ENCODE data around the gene NEGR1. TPM values are rescaled to one million over a fixed set of nuclear protein-coding genes. Genes with fewer than 3 reads are reported as not detected.
"Not testable (repeated sequence)": the region's sequence is repeated elsewhere in the genome, so short reads cannot be mapped to it uniquely, and the experiment has no call there.

NEGR1 gene
- polyA plus RNA-seq, 12 donors = 16.5 to 31.1 (median 23.8) TPM; not detected in 1

DNA sequence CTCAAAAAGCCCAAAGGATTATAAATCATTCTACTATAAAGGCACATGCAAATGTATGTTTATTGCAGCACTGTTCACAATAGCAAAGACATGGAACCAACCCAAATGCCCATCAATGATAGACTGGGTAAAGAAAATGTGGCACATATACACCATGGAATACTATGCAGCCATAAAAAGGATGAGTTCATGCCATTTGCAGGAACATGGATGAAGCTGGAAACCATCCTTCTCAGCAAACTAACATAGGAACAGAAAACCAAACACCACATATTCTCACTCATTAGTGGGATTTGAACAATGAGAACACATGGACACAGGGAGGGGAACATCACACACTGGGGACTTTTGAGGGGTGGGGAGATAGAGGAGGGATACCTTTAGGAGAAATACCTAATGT is 46.4 kb downstream of the NEGR1 start:
- not testable (repeated sequence) for DNase-seq

DNA sequence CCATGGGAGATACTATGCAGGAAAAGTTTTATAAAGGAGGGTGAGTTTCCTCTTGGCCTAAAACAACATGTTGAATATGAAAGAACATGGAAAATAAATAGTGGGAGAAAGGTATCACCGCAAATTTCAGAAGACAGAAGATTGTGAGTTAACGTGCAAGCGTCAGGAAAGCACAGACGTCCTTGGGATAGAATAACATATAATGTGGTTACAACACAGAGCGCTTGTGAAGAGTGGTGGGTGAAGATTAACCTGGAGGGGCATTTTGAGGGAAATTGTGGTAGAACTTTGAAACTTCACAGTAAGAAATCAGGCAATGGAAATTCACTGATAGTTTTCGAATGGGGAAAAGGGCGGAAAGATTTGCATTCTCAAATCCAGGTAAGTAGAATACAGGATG is 47.3 kb downstream of the NEGR1 start:
- no peak for DNase-seq

DNA sequence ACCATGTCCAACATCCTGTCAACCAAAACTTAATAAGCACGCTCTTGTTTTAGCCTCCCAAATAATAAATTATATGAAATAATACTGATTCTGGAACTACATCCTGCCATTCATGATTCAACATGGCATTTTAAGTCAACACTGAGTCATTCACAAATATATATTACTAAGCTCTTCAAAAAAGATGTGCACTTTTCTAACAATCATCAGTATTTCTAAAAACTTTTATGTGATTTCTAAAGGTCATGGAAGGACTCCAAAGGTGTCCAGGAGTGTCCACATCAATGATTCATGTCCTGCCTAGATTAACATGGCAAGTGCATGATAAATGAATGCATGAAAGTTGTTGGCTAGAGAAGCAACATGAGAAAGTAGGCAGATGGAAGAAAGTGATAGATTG is 51.6 kb downstream of the NEGR1 start:
- no peak for DNase-seq

DNA sequence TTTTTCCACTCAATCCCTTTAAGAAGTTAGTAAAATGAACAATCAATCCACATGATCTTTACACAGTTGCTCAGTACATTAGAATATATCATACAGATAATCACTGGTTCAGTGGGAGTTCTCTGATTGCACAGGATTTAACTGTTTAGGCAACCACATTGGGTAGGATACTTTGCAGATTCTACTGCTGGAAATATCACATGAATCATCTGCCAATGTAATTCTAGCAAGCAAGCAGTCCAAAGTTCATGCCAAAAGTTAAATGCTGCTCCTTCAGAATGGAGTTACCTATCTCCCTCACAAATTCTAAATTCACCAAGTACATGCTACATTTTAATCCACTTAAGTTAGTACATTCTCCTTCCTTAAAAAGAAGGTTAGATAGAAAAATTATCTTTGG is 52.4 kb downstream of the NEGR1 start:
- DNase-seq = no peak

DNA sequence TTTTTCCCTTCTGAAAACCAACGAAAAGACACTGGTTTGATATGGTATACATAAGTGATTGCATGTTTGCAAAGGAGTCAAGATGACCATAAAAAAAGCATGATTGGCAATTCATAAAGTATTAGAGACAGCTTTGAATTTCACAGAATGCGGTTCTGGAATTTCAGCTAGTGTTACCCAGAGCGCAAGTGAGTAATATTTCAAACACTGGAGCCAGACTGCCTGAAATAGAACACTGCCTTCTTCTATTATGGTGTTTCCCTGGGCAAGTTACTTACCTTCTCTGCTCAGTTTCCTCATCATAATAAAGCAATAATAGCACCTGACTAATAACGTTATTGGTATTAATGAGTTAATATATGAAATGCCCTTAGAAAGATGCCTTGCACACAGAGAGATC is 54.7 kb downstream of the NEGR1 start:
- DNase-seq = no peak

DNA sequence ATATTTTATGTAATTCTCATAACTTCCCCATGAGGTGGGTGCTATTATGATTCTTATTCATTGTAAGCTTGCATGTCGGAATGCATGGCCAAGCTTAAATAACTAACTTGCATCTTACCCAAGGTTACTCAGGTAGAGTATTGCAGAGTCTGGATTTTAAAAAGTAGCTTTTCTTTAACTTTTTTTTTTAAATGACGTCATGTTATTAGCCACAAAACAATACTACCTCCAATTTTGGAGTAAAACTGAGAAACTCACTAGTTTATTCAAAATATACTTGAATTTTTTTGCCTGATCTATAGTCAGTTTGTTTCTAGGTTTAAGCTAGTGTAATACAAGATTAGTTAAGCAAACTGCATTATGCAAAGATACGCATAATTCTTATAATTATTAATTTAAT is 57.8 kb downstream of the NEGR1 start:
- DNase-seq = no peak

DNA sequence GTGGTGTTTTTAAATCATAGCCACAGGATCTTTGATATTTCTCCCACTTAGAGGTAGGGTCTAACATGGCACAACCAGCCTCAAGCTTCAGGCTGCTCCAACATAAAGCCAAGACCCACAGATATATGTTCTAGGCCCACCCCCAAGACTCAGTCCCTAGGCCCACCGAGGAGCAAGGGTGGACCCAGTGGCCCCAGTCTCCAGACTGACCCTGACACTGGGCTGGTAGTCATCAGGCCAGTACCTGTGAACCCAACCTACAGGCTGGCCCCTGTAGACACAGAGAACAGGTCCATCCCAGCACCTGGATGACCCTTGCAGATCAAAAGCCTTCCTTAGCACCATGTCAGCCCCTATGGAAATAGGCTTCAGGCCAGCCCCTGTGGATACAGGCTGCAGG is 60.5 kb downstream of the NEGR1 start:
- no peak for DNase-seq

DNA sequence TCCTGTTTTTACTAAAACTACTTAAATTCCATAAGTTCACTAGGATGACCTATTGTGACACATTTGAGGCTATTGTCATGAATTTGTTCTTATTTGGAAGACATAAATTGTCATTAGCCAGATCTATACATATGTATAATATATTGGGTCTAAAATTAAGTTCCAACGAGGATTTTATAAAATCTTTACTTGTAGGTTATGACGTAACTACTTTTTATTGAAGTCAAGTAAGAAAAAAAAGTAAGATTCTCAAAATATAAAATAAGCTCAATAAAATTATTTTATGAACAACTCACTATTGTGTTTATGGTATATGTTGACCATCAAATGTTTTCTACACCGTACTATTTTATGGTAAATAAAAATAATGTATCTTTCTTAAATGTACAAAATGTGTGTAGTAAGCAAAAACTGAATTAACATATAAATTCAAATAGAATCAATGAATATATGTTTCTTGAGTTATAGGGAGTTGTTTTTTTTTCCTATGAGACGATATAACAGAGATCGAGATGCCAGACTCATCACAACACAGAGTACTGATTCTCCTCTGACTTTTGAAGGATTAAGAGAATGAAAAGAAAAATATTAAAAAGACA is 64.1 kb downstream of the NEGR1 start:
- DNase-seq = no peak

DNA sequence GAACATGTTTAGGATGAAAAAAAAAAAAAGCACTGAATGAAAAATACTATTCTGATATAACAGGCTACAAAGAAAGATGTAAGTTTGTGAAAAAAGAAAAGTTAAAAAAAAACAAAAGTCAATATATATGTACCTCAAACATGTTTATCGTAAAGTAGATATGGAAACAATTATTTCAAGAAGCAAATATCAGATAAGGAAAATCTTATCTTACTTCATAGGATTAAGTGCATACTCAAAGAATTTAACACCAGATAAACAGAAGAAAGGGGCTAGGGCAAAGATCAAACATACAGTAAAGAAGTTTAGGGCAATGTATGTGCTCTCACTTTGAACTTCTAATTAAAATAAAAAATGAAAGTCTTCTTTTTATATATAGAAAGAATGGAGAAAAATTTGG is 75.3 kb downstream of the NEGR1 start:
- DNase-seq = no peak

DNA sequence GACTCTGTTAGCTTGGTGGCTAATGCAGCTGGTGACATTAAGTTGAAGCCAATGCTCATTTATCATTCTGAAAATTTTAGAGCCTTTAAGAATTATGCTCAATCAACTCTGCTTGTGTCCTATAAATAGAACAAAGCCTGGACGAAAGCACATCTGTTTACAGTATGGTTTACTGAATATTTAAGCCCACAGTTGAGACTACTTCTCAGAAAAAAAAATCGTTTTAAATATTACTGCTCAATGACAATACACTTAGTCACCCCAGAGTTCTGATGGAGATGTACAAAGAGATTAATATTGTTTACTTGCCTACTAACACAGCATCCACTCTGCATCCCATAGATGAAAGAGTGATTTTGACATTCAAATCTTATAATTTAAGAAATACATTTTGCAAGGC is 79.6 kb downstream of the NEGR1 start:
- no peak for DNase-seq

DNA sequence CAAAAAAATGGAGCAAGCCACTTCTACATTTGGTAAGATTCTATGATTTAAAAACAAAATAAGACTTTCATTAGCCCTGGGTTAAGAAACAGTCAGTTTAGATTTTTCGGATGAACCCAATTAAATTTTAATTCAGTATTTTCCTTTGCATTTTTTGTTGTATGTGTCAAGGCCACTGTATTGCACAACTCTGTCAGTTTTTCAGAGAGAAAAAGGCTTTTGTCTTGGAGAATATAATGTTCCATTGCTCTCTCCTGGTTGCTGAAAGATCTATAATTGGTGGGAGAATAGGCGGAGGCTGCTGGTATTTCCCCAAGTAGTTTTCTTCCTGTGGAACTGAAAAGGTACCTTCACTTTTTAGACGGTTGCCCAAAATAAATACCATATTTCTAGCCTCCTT is 84.6 kb downstream of the NEGR1 start:
- DNase-seq = no peak

DNA sequence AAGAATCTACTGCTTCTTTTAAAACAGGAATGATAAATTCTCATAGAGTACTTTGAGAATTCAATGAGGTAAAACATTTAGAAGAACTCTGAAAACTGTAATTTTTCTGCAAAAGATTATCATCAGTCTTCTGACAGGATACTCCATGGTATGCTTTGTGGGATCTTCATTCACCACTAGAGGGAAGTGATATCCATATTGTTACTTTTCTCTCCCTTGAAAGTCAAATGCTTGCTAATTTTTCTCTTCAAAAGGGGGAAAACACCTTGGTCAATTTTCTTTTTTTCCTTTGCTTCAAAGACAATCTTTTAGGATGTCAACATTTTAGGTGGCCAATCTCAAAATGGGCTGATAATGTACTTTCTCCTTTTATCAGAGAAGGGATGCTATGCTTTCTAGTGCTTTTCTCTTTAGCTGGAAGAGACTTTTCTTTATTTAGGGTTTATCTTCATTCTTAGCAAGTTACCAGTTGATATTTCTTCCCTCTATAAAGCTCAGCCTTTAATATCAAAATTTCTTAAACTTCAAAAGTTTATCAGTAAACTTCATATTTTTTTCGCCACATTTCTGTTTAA is 95.5 kb downstream of the NEGR1 start:
- DNase-seq = peak; percentile 5

DNA sequence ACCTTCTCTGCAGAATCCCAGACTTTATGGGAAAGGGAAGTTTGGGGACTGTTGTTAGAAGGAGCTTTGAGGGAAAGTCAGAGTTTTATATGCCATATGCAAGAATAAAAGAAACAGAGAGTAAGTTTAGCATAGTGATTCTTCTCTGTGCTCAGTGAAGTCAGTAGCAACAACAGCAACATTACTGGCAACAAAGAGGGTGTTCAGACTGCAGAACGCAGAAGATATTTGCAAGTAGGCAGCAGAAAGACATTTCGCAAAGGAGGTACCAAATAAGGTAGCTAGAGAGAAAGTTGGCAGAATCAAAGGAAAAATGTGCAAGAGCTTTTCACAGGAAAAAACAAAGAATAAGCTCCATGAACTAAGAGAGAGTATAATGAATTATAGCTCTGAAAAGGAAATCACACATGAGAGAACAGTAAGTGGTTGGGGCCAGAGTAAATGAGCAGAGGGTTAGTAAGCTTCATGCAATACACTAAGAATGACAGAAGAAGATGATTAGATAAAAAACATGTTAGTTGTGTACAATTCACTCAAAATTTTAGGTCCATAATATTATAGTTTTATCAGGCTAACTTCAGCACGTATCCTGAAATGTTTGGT is 98.1 kb downstream of the NEGR1 start:
- no peak for DNase-seq

DNA sequence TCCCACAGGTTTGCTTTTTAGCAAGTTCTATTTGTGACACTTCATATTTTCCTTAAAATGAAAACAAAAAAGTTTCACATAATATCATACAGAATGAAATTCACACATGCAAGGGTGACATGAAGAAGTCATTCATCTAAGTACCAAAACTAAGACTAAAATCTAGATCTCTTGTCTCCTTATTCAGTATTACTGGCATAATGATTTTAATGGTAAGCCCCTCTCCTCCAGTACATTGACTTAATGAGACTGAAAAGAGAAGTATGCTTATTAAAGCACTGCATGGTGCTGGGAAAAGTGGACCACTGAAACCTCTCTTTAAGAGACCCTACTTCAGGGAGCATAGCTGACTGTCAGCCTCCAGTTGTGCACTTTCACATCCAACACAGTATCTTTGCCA is 99.5 kb downstream of the NEGR1 start:
- DNase-seq = no peak

DNA sequence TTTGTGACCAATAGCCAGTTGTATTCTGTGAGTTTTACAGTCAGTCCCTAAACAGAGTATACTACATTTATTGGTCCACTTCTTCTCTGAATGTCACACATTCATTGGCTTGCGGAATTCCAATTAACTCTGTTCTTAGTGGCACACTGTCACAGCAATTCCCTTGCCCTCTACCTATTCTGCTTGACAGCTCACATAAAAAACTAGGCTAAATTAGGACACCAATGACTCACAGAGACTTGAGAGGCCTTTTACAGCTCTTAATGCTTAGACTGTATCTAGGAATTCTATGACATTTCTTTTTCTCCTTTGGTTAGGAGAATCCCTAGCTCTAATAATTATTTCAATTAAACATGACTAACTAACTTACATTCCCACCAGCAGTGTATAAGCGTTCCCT is 104.1 kb downstream of the NEGR1 start:
- no peak for DNase-seq

DNA sequence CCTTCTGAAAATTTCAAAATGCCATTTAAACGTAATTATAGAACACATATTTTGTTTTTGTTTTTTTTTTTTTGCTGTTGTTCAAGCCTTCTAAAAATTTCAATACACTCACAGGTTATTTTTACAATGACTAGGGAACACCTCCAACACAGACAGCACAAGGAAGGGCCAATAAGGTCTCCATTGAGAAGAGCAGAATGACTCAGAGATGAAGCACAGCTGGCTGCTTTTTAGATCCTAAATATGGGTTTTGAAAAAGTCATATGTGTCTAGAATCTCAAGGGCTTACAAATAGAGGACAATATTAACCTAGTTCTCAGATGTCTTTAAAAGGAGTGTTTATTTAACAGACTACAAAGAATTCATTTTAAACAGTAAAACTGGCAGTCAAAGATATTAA is 104.6 kb downstream of the NEGR1 start:
- no peak for DNase-seq

DNA sequence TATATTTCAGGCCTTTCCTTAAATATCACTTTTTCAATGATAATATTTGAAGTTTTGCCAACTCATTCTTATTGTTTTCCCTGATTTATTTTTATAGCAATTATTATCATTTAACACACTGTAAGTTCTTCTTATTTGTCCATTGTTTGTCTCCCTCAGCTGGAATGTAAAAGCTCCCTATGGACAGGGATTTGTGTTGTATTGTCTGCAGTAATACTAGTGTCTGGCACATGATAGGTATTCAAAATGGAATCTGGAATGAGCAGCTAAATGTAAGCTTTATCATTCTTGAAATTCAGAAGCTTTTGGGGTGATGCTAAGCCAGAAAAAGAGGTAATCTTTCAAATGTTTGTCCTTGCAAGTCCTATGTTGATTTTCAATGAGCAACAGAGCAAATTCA is 112.1 kb downstream of the NEGR1 start:
- DNase-seq = no peak

DNA sequence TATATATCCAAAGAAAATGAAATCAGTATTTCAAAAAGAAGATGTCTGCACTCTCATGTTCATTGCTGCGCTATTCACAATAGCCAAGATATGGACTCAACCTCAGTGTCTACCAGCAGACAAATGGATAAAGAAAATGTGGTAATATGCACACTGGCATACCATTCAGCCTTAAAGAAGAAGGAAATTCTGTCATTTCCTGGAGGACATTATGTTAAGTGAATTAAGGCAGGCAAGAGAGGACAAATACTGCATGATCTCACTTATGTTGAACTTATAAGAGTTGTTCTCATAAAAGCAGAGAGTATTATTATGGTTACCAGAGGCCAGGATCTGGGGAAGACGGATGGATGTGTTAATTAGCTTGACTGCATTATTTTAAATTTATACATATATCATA is 115.9 kb downstream of the NEGR1 start:
- no peak for DNase-seq

DNA sequence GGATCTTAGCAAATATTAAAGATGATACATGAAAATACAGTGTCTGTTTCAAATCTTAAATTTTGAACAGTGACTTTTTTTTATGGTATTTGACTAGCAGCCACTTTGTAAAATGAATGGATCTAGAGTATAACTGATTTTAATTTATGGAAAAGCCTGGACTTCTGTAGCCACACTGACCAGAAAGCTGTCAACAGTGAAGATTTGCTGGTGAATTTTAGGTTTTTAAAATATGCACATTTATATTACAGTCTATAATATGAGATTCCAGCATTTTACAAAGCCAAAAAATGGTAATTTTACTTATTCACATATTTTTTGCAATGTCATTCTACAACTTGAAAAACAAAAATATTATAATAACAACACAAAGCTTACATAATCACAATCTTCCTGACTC is 131.8 kb downstream of the NEGR1 start:
- DNase-seq = no peak

DNA sequence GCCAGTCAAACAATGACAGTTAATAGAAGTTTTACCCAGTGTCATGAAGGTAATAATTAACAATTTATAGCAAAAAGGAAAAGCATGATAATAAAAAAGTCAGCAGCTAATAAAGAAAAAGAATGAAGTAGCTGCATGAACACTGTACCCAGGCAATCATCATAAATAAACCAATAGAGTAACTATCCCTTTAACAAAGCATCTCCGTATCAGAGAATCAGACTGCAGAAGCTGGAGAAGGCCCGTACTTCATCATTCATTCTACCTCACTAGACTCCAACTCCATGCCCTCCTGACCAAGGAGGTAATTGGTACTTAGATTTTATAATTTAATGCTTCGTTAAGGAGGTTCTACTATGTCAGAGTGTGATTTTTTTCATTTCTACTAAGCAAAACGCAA is 140.5 kb downstream of the NEGR1 start:
- no peak for DNase-seq

DNA sequence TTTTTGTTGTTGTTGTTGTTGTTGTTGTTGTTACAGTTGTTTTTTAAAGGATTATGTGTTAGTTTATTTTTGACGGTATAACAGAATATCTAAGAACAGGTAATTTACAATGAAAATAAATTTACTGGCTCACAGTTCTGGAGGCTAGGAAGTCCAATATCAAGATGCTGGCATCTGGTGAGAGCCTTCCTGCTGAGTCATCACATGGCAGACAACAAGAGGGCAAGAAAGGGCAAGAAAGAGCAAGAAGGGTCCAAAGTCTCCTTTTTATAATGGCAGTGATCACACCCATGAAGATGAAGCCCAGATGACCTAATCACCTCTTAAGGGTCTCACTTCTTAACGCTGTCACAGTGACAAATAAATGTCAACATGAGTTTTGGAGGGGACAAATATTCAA is 142.1 kb downstream of the NEGR1 start:
- DNase-seq = no peak

DNA sequence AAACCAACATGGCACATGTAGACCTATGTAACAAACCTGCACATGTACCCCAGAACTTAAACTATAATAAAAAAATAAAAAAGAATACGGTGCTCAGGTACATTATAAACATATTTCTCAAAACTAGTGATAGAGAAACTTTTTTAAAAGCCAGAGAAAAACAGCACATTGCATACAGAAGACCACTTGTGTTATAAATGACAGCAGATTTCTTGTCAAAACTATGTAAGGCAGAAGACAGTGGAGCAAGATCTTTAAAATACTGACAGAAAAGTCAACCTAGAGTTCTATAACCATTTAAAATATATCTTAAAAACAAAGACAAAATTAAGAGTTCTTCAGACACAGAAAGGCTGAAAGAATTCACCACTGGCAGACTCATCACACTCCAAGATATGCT is 144.7 kb downstream of the NEGR1 start:
- no peak for DNase-seq

DNA sequence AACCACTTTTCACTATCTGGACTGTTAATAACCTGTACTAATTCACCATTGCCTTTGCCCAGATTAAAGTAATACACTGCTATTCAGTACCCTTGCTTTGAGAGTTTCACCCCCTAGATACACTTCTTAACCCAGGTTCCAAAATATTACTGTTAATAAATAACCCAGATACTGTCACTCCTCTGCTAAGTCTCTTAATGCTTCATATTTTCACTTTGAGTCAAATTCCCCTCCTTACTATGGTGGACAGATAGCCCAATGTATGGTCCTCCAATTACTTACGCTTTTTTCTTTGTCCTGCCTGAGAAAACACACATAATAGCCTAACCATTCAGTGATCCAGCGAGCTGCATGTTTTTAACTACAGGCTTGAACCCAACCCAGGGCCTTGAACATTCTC is 152.5 kb downstream of the NEGR1 start:
- DNase-seq = no peak
